ENCODE measurements around the gene CARNS1. TPM values are rescaled to one million over a fixed set of nuclear protein-coding genes. Genes with fewer than 3 reads are reported as not detected.
A peak's percentile ranks its signal among the peaks of the same experiment; 100 is the strongest.

Gene CARNS1
- total and polyA plus RNA-seq, 8 donors: 0.39 to 2.2 (median 0.90) TPM

GRCh38 chr11:67396587-67397389 lies 18.7 kb upstream of the CARNS1 start:
- Histone ChIP-seq H3K4me1 (peaks cover 0 to 10% (median 7%) of the 10 kb centered on the region in 3 donors), H3K27ac (no peak overlapping the region), H3K27me3 (no peaks in the 10 kb centered on the region), H3K9me3 (no peaks in the 10 kb centered on the region), H3K4me3 (no peak overlapping the region), H3K36me3 (peaks cover 3 to 23% (median 4%) of the 10 kb centered on the region in 3 donors)
- TF ChIP-seq CTCF (IDR thresholded peaks at IDR 0.05): no peak
- DNase-seq: peak in 1 of 6 donors; percentile 67
- ATAC-seq: no peak
- no peak for FAIRE-seq
- WGBS, 2 donors: 66 to 69% methylated on average over 12 to 13 of the region's 13 CpGs
- intact Hi-C loops (cut with DNase I): no loop called here

- peaks cover 4 to 14% (median 7%) of the 10 kb centered on the region in 3 donors for H3K4me1 ChIP-seq
- ATAC-seq: no peak
- intact Hi-C loops (cut with DNase I): no loop called here
- no peak for TF ChIP-seq CTCF (IDR thresholded peaks at IDR 0.05)
- H3K36me3 ChIP-seq: peaks cover 3 to 23% (median 4%) of the 10 kb centered on the region in 3 donors
- WGBS, 2 donors: 60 to 67% methylated on average over 6 of the region's 6 CpGs
- no peak overlapping the region for H3K27ac ChIP-seq
- H3K9me3 ChIP-seq: no peaks in the 10 kb centered on the region
- DNase-seq: no peak
- no peak overlapping the region for H3K4me3 ChIP-seq
- no peak for FAIRE-seq
- H3K27me3 ChIP-seq: no peaks in the 10 kb centered on the region
These were observed 17.9 kb upstream of the CARNS1 start for GRCh38 chr11:67397536-67397935.

GRCh38 chr11:67397986-67398660 lies 17.4 kb upstream of the CARNS1 start:
- Histone ChIP-seq H3K27ac (no peak overlapping the region), H3K27me3 (no peaks in the 10 kb centered on the region), H3K9me3 (no peaks in the 10 kb centered on the region), H3K36me3 (peaks cover 3 to 23% (median 4%) of the 10 kb centered on the region in 3 donors), H3K4me3 (no peak overlapping the region), H3K4me1 (peaks cover 4 to 14% (median 7%) of the 10 kb centered on the region in 3 donors)
- FAIRE-seq (no peak), ATAC-seq (no peak), DNase-seq (no peak)
- intact Hi-C loops (cut with DNase I): no loop called here
- no peak for TF ChIP-seq CTCF (IDR thresholded peaks at IDR 0.05)
- 83 to 85% methylated on average over 24 of the region's 24 CpGs for WGBS, 2 donors

- WGBS, 2 donors: 86 to 90% methylated on average over 31 of the region's 31 CpGs
- DNase-seq: no peak
- no peak for FAIRE-seq
- Histone ChIP-seq H3K4me3 (no peak overlapping the region), H3K27me3 (no peaks in the 10 kb centered on the region), H3K27ac (no peak overlapping the region), H3K9me3 (no peaks in the 10 kb centered on the region), H3K4me1 (peaks cover 4 to 14% (median 7%) of the 10 kb centered on the region in 3 donors), H3K36me3 (peaks cover 3 to 23% (median 4%) of the 10 kb centered on the region in 3 donors)
- ATAC-seq: no peak
- TF ChIP-seq CTCF (IDR thresholded peaks at IDR 0.05): no peak
- intact Hi-C loops (cut with DNase I): no loop called here
These were observed 16.6 kb upstream of the CARNS1 start for GRCh38 chr11:67398661-67399563.

Data from pancreas (tissue), 10 donors.